GM23338 (cell line): ENCODE measurements around the gene CALR3. TPM values are rescaled to one million over a fixed set of nuclear protein-coding genes. Genes with fewer than 3 reads are reported as not detected.

ENCODE experiments used
- ATAC-seq: fragments of 200-7000 bp; cut with Tn5 transposase; 3 replicates; pipeline ENCODE4 v1.9.1; 2020
- DNase-seq: peaks from one replicate; pipeline ENCODE4 v3.0.0-alpha.2; 2015; ENCODE audit warnings: low spot score
- H2AFZ ChIP-seq: fragments of 200-600 bp; sonication (generic); 2 replicates; pipeline ENCODE4 v1.8.0; 2016; ENCODE audit warnings: antibody characterized with exemption, mild to moderate bottlenecking, moderate library complexity
- H3F3A ChIP-seq: fragments of 200-600 bp; sonication (generic); replicated peaks from 2 replicates; pipeline ENCODE4 v1.8.0; 2017; ENCODE audit warnings: antibody characterized with exemption, mixed run types, low read depth
- H3K27ac ChIP-seq: fragments of 200-600 bp; sonication (generic); 2 replicates; pipeline ENCODE4 v1.6.1; 2016; ENCODE audit warnings: low read depth
- H3K27me3 ChIP-seq: fragments of 200-600 bp; sonication (generic); 2 replicates; pipeline ENCODE4 v1.8.0; 2016; ENCODE audit warnings: mild to moderate bottlenecking, mixed run types, moderate library complexity; ENCODE audit not compliant: insufficient read depth
- H3K36me3 ChIP-seq: fragments of 200-600 bp; sonication (generic); 2 replicates; pipeline ENCODE4 v1.8.0; 2016; ENCODE audit warnings: mild to moderate bottlenecking; ENCODE audit not compliant: insufficient read depth
- H3K4me1 ChIP-seq: fragments of 200-600 bp; sonication (generic); 2 replicates; pipeline ENCODE4 v1.8.0; 2016; ENCODE audit warnings: mild to moderate bottlenecking, moderate library complexity; ENCODE audit not compliant: insufficient read depth
- H3K4me2 ChIP-seq: fragments of 200-600 bp; sonication (generic); 2 replicates; pipeline ENCODE4 v1.7.1; 2017; ENCODE audit warnings: mixed run types
- H3K4me3 ChIP-seq: fragments of 200-600 bp; sonication (generic); 2 replicates; pipeline ENCODE4 v1.6.1; 2016; ENCODE audit warnings: mixed run types
- H3K79me2 ChIP-seq: fragments of 200-600 bp; sonication (generic); replicated peaks from 2 replicates; pipeline ENCODE4 v1.8.0; 2017; ENCODE audit warnings: mild to moderate bottlenecking; ENCODE audit not compliant: insufficient read depth
- H3K9me2 ChIP-seq: fragments of 200-600 bp; sonication (generic); 2 replicates; pipeline ENCODE4 v1.8.0; 2017; ENCODE audit not compliant: insufficient read depth
- H4K20me1 ChIP-seq: fragments of 200-600 bp; sonication (generic); replicated peaks from 2 replicates; pipeline ENCODE4 v1.8.0; 2017; ENCODE audit warnings: mild to moderate bottlenecking; ENCODE audit not compliant: insufficient read depth
- H3K27ac Mint-ChIP-seq: 2 replicates; pipeline ENCODE4 v1.8.0; 2020; ENCODE audit warnings: inconsistent platforms, mild to moderate bottlenecking, moderate library complexity, mixed read lengths
- H3K27me3 Mint-ChIP-seq: 3 replicates; pipeline ENCODE4 v1.8.0; 2022; ENCODE audit warnings: low read depth, mild to moderate bottlenecking, moderate library complexity, mixed read lengths, inconsistent platforms; ENCODE audit not compliant: insufficient read depth, poor library complexity
- H3K36me3 Mint-ChIP-seq: 3 replicates; pipeline ENCODE4 v1.8.0; 2021; ENCODE audit warnings: low read depth, mild to moderate bottlenecking, inconsistent platforms, moderate library complexity, mixed read lengths
- H3K4me1 Mint-ChIP-seq: 3 replicates; pipeline ENCODE4 v1.8.0; 2020; ENCODE audit warnings: mild to moderate bottlenecking, inconsistent platforms, mixed read lengths
- H3K4me3 Mint-ChIP-seq: 3 replicates; pipeline ENCODE4 v1.8.0; 2021; ENCODE audit warnings: moderate library complexity, mild to moderate bottlenecking, inconsistent platforms, mixed read lengths
- H3K9me3 Mint-ChIP-seq: 3 replicates; pipeline ENCODE4 v1.8.0; 2020; ENCODE audit warnings: moderate library complexity, mild to moderate bottlenecking, inconsistent platforms, mixed read lengths
- CREB1 ChIP-seq: fragments of 250-450 bp; sonication (Bioruptor Pico); IDR thresholded peaks from 2 replicates; pipeline ENCODE4 v1.5.0; 2020; ENCODE audit warnings: low read depth, mild to moderate bottlenecking, moderate library complexity
- STAT1 ChIP-seq: IDR thresholded peaks from one replicate; pipeline ENCODE4 v1.6.1; 2016; ENCODE audit warnings: antibody characterized with exemption; ENCODE audit not compliant: unreplicated experiment
- ZNF114 ChIP-seq: fragments of 250-450 bp; sonication (Bioruptor Pico); IDR thresholded peaks from 2 replicates; pipeline ENCODE4 v1.5.0; 2020; ENCODE audit warnings: mild to moderate bottlenecking, moderate library complexity
- ZNF462 ChIP-seq: fragments of 250-450 bp; sonication (Bioruptor Pico); IDR thresholded peaks from 2 replicates; pipeline ENCODE4 v1.5.0; 2020; ENCODE audit warnings: mild to moderate bottlenecking, moderate library complexity
- polyA plus RNA-seq: library from polyadenylated mRNA; unstranded; fragments of >200 nt; fragmentation: Nextera tagmentation; extraction: Ambion mirVana; gene quantifications from 2 replicates; pipeline ENCODE4 v1.2.1, GENCODE V29; 2016
- total RNA-seq: library from RNA; depleted of rRNA; stranded (reverse); fragments of >200 nt; shearing (Covaris generic); gene quantifications from 2 replicates; pipeline ENCODE4 v1.2.3, GENCODE V29; 2014

CALR3 gene
- total and polyA plus RNA-seq, 2 experiments from 2014 or later, result 0.42 to 0.66 TPM

DNA sequence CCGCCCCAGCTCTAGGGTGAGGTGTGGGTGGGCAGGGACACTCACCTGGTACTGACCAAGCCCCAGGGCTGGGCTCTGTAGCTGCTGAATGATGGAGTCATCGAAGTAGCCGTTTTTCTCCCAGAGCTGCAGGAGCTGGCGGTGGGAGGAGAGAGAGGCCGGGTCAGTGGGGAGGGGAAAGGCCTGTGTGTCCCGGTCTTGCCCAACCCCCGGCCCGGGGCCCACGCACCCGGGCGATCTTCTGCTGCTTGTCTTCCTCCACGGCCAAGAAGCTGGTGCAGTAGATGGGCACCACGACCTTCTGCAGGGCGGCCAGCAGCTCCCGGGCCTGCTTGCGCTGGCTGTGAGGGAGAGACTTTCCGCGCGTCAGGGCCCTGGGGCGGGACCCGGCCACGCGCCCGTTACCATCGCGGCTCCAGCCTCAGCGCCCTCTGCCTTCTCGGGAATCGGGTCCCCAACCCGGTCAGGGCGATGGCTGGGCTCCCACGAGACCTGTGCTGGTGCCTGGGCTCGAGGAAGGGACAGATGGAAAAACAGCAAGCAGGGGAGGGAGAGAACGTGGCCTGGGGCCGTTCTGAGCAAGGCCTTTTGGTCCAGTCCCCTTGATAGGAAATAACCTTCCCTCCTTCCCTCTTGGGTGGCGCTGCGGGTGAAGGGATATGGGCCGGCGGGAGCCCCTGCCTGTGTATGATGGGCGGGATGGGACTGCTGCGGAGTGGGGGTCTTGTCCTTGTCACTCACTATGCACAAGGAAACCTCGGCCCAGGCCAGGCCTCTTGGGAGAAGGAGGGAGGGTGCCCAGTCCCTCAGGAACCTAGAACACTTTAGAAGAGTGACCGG is 34.8 kb upstream of the CALR3 start:
- no peaks in the 10 kb centered on the region for H3K4me1 ChIP-seq
- Mint-ChIP-seq H3K27me3 (peaks cover 10% of the 10 kb centered on the region), H3K9me3 (no peaks in the 10 kb centered on the region), H3K4me3 (no peak overlapping the region), H3K36me3 (peaks cover 81% of the 10 kb centered on the region), H3K4me1 (no peaks in the 10 kb centered on the region), H3K27ac (no peak overlapping the region)
- H3K9me2 ChIP-seq, result no peaks in the 10 kb centered on the region
- no peaks in the 10 kb centered on the region for H3K27me3 ChIP-seq
- DNase-seq (no peak), ATAC-seq (no peak)
- no peak overlapping the region for H2AFZ ChIP-seq
- no peaks in the 10 kb centered on the region for H3F3A ChIP-seq
- H3K4me3 ChIP-seq, result no peak overlapping the region
- no peak for TF ChIP-seq ZNF462 (CRISPR knock-in tag)
- TF ChIP-seq STAT1, result no peak
- TF ChIP-seq CREB1, result no peak
- peaks cover 24% of the 10 kb centered on the region for H4K20me1 ChIP-seq
- no peak overlapping the region for H3K27ac ChIP-seq
- no peak overlapping the region for H3K4me2 ChIP-seq
- peaks cover 44% of the 10 kb centered on the region for H3K36me3 ChIP-seq
- 0 out of 2 replicates have a peak, but pooled peaks cover under 1% of the 10 kb centered on the region for H3K79me2 ChIP-seq

DNA sequence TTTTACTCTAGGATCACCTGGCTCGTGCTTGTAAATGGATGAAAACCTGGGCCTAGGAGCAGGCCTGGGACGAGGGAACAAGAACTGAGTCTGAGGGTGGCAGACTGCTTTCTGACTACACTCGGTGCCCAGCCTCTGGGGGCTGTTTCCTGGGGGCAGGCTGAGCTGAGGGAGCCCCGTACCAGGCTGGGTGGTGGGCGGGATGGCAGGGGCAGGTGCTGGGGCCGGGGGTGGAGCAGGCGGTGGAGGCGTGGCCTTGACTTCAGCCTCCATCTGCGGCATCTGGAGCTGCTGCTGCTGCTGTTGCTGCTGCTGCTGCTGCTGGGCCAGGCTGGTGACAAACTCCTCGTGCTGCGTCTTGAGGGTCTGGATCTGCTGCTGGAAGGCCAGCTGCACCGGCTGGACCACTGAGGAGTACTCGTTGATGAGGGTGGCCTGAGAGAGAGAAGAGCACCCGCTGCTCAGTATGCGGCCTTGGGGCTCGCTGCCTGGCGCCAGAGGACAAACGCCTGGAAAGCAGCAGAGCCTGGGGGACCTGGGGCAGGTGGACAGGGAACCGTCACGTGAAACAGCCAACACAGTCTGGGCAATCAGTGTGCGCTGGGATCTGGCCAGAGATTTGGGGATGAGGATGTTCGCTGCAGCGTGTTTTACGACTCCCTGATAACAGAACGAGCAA is 33.6 kb upstream of the CALR3 start:
- Histone ChIP-seq H3K27me3 (no peaks in the 10 kb centered on the region), H3K36me3 (peaks cover 42% of the 10 kb centered on the region), H3F3A (no peaks in the 10 kb centered on the region), H3K4me1 (no peaks in the 10 kb centered on the region), H2AFZ (no peak overlapping the region), H4K20me1 (peaks cover 24% of the 10 kb centered on the region), H3K9me2 (no peaks in the 10 kb centered on the region), H3K27ac (no peak overlapping the region), H3K4me3 (no peak overlapping the region), H3K4me2 (no peak overlapping the region), H3K79me2 (no peaks in the 10 kb centered on the region)
- Mint-ChIP-seq H3K4me1 (no peaks in the 10 kb centered on the region), H3K27ac (no peak overlapping the region), H3K27me3 (peaks cover 10% of the 10 kb centered on the region), H3K9me3 (no peaks in the 10 kb centered on the region), H3K36me3 (peaks cover 83% of the 10 kb centered on the region), H3K4me3 (no peak overlapping the region)
- no peak for ATAC-seq
- no peak for DNase-seq
- TF ChIP-seq ZNF462 (CRISPR knock-in tag), result no peak
- TF ChIP-seq ZNF114 (CRISPR knock-in tag), result no peak
